GM19397 (cell line): ENCODE results near the gene ECEL1.
"Not testable (repeated sequence)": the region's sequence is repeated elsewhere in the genome, so short reads cannot be mapped to it uniquely, and the experiment has no call there.

Experiments used
- ATAC-seq: cut with Tn5 transposase; IDR thresholded peaks from one replicate; pipeline ENCODE4 v1.9.1; 2021; ENCODE audit warnings: mild to moderate bottlenecking, moderate library complexity; ENCODE audit not compliant: unreplicated experiment

Gene ECEL1

DNA sequence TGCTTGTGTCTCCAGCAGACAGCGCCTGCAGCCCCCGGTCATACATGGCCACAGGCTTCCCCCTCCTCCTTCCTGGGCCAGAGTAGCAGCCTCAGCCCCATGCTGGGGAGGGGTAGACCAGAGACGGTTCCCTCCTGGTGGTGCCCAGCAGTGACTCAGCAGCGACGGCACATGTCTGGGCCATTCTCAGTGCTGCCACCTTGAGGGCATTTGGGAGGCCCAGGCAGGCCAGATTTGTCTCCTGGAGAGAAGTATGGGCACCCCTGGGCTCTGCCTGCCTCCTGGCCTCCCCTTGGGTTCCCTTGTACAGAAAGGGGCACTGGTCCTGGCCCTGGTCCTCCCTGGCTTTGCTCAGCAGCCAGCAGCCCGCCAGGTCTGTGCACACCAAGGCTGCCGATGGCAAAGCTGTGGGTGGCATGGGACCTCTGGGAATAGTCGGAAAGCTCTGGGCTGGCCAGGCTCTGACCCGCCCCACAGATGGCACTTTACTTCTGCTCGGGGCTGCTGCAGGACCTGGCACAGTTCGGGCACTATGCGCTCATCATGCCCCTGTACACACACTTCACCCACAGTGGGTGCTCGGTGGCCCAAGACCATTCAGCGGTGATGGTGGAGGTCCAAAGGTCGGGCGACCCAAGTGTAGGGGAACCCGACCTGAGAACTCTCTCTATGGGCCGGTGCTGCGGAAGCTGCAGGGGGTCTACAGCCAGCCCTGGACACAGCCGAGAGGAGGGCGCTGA, 43.1 kb downstream of the ECEL1 start:
- no peak for ATAC-seq

DNA sequence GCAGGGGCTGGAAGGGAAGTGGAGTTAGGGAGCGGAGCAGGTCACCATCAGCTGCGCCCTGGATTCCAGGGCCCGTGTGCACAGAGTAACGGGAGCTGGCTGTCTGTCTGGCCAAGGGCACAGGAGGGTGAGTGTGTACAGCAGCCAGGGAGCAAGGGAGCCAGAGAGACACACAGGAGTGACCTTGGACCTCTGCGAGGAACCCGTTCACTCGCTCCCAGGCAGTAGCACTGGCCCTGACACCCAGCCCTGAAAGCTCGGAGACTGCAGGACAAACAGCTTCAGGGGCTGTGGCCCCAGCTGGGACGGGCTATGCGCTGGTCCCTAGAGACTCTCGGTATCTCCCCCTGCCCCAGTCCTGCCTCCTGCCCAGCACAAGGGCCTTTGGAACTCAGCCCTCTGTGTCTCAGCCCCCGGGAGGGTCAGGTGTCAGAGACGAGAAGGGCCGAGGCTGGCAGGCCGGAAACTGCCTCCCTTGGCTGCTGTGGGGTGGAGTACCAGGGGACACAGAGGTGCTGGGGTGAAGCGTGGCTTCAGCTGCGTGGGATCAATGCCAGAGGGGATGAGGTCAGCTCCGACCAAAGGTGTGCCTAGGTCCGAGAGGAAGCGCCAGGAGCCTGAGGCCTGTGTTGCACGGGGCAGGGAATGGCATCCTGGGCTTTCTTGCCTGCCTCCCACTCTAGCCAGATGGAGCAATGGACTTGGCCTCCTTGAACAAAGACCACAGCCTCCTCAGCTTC, 43.8 kb downstream of the ECEL1 start:
- ATAC-seq: not testable (repeated sequence)

DNA sequence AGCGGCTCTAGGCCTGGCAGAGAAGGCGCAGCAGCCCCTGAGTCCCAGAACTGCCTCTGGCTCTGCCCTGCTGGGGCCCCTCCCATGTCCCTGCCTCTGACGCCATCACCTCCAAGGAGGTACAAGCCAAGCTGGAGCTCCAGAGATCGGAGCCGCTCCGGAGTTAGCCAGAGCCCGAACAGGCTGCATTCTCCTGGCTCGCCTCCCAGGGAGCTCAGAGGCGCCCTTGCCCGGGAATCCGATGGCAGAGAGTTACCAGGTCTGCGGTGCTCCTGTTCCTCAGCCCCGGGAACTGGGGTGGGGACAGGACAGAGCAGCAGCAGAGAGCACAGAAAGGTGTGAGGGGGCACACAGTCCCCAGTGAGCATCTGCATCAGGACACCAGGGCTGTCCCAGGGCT, 44.6 kb downstream of the ECEL1 start:
- not testable (repeated sequence) for ATAC-seq

DNA sequence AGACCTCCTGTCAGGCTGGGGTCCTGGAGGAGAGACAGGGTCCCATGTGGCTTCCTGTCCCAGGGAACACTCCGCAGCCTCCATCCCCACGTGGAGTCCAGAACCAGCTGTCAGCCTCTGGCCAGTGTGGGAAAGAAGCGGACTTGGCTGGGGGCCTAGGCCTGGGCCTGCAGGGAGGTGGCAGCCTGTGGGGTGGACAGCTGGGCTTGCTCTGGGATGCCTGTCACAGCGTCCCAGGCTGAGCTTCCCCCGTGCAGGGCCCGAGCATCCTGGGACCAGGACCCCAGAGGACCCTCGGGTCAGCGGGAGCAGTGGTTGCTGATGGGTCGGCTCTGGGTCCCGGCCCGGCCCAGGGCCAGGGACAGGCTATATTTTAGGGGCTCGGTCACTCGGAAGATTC, 45.2 kb downstream of the ECEL1 start:
- not testable (repeated sequence) for ATAC-seq

DNA sequence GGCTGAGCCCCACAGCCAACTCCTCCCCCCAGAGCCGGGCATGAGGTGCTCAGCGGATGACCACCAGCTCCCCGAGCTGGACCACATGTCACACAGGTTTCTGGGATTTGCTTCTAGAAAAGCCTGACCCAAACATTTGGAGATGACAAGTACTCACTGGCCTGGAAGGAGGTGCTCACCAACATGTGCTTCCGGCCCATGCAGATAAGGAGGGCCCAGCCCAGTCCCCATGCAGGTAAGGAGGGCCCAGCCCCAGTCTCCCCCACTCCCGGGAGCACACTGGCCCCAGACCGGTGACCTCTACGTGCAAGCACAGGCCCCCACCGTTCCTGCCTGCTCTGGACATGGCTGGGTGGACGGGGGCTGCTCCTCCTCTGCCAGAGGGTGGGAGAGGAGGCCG, 45.7 kb downstream of the ECEL1 start:
- not testable (repeated sequence) for ATAC-seq

DNA sequence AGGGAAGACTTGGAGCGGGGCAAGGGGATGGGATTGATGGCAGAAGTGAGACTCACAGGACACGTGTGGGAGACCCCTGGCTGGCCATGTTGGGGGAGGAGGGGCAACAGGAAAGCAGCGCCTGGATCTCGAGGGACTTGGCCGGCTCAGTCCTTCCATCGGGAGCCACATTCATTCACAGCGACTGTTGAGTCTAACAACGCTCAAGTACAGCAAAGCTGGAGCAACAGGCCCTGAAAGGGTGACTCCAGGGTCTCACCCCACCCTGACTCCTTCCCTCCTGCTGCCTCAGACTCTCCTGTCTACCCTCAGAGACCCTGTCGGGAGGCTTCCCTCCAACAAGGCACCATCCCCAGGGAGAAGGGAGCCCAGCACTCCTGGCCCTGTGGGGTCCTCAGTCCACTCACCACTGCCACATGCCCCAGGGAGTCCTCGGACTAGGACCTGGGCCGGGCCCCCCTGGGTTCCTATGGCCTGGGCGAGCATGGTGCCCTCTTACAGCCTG, 46.4 kb downstream of the ECEL1 start:
- no peak for ATAC-seq

DNA sequence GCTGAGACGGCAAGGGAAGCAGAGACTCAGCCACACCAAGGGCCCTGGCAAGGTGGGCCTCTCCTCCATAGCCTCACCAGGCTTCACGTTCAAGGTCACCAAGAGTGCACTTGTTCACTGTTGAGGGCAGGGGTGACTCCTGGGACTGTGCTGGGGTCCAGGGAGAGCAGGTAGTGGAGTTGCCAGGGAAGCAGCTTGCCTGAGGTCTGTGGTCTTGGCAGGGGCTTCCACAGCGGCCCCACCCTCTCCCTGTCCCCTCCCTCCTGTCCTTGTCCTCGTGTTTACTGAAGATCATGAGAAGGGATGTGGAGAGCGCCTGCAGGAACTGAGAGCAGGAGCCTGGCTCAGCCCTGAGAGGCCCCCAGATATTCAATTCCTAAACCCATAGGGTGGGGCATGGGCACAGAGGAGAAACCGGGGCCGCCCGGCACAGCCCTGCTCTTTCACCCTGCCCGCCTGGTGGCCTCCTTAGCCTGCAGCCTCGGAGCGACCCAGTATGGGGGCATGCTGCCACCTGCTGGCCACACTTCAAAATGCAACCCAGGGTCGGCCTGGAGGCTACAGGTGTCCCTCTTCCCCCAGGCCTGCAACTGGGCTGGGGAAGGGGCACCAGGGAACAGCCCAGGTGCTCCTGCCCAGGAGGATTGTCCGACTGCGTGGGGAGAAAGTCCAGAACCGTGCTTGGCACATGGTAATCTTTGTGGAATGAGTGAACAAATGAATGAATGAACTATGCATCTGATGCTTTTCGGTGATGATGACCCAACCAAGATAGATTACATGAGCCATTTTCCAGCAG, 47.2 kb downstream of the ECEL1 start:
- peak; percentile 78 for ATAC-seq

DNA sequence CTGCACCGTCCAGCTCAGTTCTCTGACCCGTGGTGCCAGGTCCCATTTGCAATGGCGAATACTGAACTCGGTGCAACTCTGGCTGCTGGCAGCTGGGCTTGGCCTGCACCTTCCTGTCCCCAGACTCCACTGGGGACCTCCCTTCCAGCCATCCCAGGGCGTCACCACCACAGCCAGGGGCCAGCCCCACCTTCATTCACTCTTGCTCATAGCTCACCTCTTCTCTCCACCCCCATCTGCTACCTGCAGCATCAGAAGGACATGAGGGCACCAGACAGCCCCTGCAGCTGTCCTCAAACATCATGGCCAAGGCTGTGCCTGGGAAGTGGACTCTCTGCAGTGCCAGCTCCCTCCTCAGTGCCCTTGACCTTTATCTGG, 47.9 kb downstream of the ECEL1 start:
- ATAC-seq: no peak

DNA sequence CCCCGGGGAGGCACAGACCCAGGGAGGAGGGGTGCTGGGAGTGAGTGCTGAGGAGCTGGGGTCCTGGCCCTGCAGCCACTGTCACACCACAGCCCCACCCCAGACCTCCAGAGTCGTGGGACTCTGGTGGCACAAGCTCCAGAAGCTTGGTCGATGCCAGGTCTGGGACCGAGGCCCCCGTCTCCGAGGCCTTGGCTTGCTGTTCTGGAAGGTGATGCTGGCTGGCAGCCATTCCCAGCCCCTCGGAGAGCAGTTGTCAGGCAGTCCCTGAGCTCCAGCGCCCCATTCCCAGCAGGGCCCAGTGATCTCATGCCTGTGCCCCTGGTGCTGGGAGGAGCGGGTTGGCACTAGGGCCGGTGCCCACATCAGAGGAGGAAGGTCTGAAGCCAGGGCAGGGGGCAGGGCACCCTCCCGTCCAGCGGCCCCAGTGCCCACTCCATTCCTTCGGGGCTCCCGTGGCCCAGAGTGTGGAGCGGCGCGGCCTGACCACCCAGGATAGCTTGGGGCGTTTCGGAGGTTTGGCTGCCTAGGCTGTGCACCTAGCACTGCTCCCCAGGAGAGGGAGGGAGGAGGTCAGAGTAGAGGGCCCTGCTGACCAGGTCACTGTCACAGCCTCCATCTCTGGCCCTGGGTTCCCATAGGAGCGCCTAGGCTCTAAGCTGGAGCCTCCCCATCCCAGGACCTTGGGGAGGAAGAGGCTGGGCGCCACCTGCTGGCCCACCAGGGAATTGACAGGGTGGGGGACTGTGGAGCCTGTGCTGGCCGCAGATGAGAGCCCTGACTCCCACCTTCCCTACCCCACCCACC, 48.5 kb downstream of the ECEL1 start:
- no peak for ATAC-seq

DNA sequence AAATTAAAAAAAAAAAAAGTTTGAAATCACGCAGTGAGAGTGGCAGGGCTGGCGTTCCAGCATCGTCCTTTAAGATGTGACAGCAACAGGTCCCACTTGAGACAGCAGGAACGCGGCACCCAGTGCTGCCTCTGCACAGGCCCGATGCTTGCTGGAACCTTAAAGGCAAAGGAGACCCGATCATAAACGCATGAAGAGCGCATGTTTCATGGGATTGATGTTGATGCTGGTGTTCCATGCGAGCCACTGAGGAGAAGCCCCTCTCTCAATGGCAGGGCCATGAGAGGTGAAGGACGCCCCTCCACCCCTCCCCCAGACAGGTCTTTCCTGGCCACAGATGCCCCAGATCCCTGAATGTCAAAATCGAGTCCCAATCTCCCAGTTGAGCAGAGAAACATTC, 49.5 kb downstream of the ECEL1 start:
- no peak for ATAC-seq

DNA sequence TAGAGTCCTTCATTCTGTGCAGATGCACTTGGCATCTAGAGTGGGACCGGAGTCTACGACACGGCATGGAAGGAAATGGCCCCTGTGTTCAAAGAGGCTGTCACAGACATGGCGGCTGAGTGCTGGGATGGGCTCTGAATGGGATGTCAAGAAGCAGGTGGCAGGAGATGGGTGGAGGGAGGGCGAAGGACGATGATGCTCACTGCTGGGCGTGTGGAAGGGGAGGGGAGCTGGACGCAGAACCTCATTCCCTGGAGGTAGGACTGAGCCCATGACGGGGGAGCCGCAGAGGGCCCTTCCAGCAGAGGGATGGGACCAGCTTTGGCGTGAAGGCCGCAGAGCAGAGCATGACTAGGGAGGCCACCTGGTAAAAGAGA, 50.5 kb downstream of the ECEL1 start:
- no peak for ATAC-seq

DNA sequence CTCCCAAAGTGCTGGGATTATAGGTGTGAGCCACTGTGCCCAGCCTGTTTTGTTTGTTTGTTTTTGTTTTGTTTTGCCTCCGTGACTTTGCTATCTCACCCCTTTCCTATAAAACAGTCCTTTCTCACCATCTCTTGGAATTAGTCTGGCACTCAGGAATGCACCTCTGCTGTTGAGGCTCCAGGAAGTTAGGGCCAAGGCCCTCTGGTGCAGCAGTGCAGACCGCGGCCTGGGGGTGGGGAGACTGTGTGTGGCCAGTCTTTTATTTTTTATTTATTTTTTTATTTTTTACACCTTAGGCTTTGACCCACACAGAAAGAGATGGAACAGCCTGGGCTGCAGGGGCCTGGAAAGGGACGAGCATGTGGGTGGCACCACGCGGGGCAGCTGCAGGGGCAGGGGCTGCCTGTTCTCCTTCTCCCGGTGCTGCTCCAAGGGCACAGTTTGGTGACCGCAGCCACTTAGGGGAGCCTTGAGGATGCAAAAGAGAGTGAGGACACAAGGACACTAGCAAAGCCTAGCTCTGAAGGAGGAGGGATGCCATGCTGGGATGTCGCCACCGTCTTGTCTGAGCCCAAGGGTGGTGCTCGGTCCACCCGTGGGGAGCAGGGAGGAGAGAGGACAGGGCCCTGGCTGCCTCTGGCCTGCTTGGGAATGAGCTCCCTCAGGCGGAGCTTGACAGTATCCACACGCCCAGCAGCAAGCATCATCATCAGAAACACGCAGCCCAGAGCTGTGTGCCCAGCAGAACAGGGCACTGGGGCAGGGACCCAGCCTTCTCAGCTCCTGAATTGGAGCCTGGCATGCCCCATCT, 51.0 kb downstream of the ECEL1 start:
- ATAC-seq: no peak

DNA sequence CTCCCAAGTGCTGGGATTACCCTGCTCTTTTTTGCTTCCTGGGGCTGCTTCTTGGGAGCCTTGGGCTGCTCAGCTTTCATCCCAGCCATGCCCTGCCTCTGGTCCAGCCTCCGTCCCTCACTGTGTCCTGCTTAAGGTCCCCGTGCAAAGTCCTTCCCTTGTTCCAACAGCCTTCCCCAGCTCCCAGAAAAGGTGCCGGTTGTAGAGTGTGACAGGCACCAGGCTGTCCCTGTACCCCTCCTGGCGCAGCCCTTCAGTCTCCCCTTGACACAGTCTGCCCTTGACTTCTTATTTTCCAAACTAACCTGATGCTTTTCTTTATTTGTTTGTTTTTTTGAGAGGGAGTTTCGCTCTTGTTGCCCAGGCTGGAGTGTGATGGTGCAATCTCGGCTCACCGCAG, 51.8 kb downstream of the ECEL1 start:
- no peak for ATAC-seq

DNA sequence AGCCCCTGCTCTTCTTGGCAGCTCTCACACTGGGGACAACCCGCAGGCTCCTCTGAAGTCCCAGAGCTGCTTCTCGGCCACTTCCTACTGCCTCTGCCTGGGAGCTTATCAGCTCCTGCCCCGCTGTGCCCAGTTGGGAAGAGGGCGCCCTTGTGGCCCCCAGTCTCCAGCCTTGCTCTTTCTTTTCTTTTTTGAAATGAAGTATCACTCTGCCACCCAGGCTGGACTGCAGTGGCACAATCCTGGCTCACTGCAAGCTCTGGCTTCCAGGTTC, 52.3 kb downstream of the ECEL1 start:
- ATAC-seq: no peak

DNA sequence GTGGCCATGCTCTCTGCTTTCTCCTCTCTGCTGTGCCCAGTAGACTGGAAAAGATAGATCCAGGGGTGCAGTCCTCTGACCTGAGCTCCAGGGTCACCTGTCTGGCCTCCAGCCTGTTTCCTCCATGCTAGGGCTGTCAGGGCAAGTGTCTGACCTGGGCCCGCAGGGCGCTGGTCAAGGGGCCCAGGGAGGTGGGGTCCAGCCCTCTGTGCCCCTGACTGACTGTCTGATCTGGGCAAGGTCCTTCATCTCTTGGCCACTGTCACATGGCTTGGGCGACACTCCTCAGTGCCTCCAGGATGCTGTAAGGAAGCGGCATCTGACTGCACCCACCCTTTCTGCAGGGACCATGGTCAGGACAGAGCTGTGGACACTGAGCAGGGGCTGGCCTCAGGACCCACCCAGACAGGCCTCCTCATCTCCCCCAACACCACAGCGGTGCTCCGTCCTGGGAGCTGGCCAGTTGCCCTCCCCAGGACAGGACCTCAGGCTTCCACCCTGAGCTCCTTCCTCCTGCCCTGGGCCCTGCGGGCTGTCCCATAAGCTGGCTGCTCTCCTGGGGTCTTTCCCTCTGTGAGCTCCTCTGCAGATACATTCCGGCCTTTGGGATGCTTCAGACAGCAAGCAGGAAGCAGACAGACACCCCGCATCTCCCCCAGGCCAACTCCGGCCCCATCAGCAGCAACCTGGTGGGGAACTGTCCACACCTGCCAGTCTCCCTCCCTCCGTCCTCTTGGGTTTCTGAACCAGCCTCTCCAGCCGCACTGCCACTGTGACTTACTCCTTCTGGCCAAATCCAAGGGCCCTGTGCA, 52.9 kb downstream of the ECEL1 start:
- ATAC-seq: no peak

DNA sequence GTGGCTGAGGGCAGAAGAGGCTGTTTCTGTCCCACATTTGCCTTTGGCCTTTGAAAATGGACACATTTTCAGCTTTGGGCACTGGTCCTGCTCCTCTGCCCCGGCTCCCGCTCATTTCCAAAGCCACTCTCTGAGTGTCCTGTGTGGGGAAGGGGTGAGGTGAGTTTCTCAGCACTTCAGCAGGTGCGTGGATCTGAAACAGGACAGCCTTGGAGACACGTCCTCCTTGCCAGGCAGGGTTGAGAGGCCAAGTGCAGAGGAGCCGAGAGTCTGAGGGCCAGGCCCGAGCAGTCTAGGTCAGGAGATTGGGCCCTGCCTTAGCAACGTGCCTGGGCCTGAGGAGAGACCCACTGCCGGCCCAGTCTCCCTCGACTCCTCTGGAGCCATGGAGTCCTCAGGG, 53.5 kb downstream of the ECEL1 start:
- ATAC-seq: no peak

DNA sequence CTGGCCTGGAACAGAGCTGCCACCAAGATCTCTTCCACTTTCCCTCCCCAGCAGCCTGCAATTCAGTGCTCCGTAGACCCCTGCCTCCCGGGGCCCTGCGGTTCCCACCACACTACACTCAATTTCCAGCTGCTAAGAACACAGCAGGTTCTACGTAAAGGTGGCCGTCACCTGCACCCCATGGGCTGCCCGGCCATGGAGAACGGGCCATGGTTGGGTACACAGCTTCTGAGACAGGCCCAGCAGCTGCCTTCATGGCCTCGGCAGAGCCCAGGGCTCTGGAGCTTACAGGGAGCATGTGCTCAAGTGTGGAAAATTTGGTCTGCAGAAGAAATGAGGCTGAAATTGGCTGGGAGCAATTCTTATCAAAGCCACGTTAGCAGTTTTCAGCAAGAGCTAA, 54.0 kb downstream of the ECEL1 start:
- ATAC-seq: not testable (repeated sequence)

DNA sequence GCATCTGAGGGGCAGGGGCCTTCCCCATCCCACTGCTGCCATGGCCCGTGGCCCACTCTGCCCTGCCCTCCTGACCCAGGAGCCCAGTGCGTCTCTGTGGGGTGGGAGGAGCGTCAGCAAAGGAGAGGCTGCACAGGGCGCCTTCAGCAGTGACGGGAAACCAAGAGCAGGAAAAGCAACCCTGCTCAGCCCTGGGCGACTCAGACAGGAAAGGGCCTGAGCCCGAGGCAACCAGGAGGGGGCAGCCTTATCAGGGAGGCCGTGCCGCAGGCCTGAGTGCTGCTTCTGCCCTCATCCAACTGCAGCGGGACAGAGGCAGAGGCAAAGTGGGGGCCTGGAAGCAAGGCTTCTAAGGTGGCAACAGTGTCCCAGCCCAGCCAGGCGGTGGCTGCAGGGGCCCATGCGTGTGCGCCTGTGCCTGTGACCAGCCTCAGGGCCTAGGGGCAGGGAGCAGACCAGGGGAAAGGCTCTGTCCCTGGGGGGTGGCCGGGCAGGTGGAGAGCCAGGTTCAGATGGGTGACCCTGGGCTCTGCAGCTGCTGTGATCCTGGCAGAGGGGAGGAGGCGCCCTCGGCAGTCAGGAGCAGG, 54.9 kb downstream of the ECEL1 start:
- ATAC-seq: no peak
